Dendritic cell treated with granulocyte-macrophage colony-stimulating factor and Interleukin-4, amounts not matched to agents 40 ng/mL and 50 ng/mL, for 4 days (primary cell): ENCODE measurements around the gene HLCS.
"Not testable (repeated sequence)": the region's sequence is repeated elsewhere in the genome, so short reads cannot be mapped to it uniquely, and the experiment has no call there.

ENCODE experiments used
- H3K27ac Mint-ChIP-seq: one replicate; pipeline ENCODE4 v1.8.0; 2022; ENCODE audit warnings: mild to moderate bottlenecking, mixed read lengths
- H3K27me3 Mint-ChIP-seq: one replicate; pipeline ENCODE4 v1.8.0; 2022; ENCODE audit warnings: mild to moderate bottlenecking, mixed read lengths
- H3K36me3 Mint-ChIP-seq: one replicate; pipeline ENCODE4 v1.8.0; 2022; ENCODE audit warnings: low read depth, mixed read lengths
- H3K4me1 Mint-ChIP-seq: one replicate; pipeline ENCODE4 v1.8.0; 2022; ENCODE audit warnings: low read depth, mixed read lengths
- H3K4me3 Mint-ChIP-seq: one replicate; pipeline ENCODE4 v1.8.0; 2022; ENCODE audit warnings: mild to moderate bottlenecking, moderate library complexity, mixed read lengths
- H3K9me3 Mint-ChIP-seq: one replicate; pipeline ENCODE4 v1.8.0; 2022; ENCODE audit warnings: mixed read lengths
- intact Hi-C: fragments of 100-400 bp; cut with micrococcal nuclease; formaldehyde crosslinking; loops from one replicate; pipeline ENCODE4 v1.15.0; 2022

HLCS gene

DNA sequence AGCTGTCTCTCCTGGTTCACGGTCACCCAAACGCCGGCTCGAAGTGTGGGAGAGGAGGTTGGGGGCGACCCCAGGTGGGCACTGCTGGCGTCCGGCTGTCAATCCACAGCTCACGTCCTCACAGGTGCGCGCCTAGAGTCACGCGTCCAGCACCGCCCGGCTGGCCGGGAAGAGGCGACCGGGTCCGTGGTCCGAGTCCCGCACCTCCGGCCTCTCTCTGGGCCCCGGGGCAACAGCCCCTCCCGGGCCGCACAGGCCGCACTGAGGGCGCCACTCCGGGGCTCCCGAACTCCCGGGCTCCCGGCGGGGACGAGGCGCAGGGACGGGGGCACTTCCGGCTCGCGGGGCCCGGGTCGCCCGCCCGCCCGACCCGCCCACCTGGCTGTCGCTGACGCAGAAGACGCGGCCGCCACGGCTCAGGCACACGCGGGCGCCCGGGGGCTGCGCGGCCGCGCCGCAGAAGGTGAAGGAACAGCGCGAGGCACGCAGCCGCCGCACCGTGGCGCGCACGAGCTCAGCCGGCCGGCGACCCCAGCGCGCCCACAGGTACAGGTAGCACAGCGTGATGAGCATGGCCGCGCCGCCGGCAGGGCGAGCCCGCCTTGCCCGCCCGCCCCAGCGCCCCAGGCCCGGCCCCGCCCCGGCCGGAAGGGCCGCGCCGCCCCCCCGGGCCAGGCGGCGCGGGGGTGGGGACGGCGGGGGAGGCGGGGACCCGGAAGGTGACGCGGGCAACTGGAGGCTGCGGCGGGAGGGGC is at the start of gene HLCS:
TSS of gene HLCS (minus strand) at position 604 of the 755 bp plus-strand sequence. CDS start at position 573, 31 bp downstream.
- no peaks in the 10 kb centered on the region for H3K36me3 Mint-ChIP-seq
- no peaks in the 10 kb centered on the region for H3K9me3 Mint-ChIP-seq
- peaks cover 19% of the 10 kb centered on the region for H3K4me1 Mint-ChIP-seq
- H3K27ac Mint-ChIP-seq, result peak within 1 kb of the TSS; percentile 79
- peaks cover 8% of the 10 kb centered on the region for H3K27me3 Mint-ChIP-seq
- intact Hi-C loops, result no loop called here
- H3K4me3 Mint-ChIP-seq, result peak within 1 kb of the TSS; percentile 78

DNA sequence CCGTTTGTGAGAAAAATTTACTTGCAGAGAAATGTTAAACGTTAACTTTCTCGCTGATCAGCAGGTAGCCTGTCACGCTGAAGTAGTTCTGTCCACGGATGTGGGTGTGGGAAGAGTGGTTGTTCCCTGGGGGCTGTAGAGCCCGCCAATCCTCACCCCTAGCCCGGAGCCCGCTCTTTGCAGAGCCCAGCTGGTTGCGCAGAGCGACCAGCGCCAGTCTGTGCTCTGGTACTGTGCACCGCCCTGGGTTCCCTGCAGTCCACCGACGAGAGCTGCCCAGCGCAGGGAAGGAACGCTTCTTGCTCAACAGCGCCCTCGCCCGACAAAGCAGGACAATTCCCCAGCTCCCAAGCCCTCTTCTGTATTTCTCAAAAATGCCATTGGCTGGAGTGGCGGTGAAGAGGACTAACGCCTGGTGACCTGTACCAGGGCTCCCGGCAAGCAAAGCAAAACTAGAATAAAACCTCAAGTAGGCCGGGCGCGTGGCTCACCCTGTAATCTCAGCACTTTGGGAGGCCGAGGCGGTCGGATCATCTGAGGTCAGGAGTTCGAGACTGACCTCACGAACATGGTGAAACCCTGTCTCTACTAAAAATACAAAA is 43.4 kb upstream of the HLCS start:
- H3K4me3 Mint-ChIP-seq, result peak overlapping the region; percentile 52
- no peaks in the 10 kb centered on the region for H3K36me3 Mint-ChIP-seq
- peaks cover 57% of the 10 kb centered on the region for H3K27me3 Mint-ChIP-seq
- no peaks in the 10 kb centered on the region for H3K9me3 Mint-ChIP-seq
- H3K27ac Mint-ChIP-seq, result no peak overlapping the region
- peaks cover 7% of the 10 kb centered on the region for H3K4me1 Mint-ChIP-seq
- intact Hi-C loops, result loop anchor here (1.0 kb wide), 1 partner anchor 71 kb away; no protein-coding TSS in a partner anchor

DNA sequence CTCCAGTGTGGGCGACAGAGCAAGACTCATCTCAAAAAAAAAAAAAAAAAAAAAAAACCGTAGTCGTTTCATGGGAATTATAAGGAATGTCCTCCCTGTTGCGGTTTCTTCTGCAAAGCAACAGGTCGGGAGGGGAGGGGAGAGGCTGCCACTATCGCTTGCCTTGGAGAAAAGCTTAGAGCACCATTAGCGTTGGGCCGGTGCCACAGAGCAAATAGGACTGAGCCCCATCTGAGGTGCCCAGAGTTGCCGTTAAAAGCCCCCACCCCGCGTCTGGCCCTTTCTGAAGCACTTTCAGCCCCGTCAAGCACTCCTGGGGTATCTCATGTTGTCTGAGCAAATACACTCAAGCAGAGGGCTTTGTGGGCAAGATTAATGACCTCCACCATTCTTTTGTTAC is 42.3 kb upstream of the HLCS start:
- H3K27me3 Mint-ChIP-seq, result peaks cover 65% of the 10 kb centered on the region
- no peaks in the 10 kb centered on the region for H3K9me3 Mint-ChIP-seq
- no peak overlapping the region for H3K4me3 Mint-ChIP-seq
- intact Hi-C loops, result loop anchor here (1.0 kb wide), 1 partner anchor 69 kb away; no protein-coding TSS in a partner anchor
- H3K27ac Mint-ChIP-seq, result no peak overlapping the region
- H3K4me1 Mint-ChIP-seq, result peaks cover 7% of the 10 kb centered on the region
- no peaks in the 10 kb centered on the region for H3K36me3 Mint-ChIP-seq

DNA sequence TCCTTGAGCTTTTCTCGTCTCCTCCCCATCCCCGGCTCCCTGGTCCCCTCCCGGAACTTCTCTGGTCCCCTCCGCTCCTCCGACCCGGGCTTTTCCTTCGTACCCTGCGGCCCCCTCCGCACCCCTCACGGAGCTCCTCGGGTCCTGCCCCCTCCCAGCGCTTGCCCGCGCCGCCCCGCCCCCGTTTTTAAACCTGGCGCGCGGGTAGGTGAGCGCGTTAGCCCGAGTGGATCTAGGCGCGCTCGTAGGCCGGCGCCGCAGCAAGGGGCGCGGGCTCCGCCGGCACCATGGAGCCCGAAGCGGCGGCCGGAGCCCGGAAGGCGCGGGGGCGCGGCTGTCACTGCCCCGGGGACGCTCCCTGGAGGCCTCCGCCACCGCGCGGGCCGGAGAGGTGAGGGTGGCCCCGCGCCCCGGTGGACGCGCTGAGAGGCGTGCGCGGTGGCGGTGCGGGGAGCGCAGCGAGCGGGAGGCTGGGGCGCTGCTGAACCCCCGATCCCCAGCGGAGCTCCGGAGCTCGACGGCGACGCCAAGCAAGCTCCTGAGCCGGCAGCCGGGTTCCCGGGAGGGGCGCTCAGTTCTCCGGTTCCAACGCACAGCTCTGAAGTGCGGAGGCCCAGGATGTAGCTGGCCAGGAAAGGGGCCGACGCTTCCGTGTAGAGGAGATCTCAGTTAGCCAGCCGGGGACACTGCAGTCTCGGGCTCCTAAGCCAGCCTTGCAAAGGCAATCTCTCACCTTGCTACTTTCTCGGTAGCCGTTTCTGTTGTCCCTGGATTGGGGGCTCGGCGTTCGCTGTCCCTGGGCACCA is 40.2 kb upstream of the HLCS start, which contains the start of gene RIPPLY3:
TSS of gene RIPPLY3 (plus strand) at position 217 of the 806 bp plus-strand sequence. CDS start at position 288, 71 bp downstream.
- intact Hi-C loops, result no loop called here
- peaks cover 7% of the 10 kb centered on the region for H3K4me1 Mint-ChIP-seq
- H3K27ac Mint-ChIP-seq, result no peak within 1 kb of the TSS

DNA sequence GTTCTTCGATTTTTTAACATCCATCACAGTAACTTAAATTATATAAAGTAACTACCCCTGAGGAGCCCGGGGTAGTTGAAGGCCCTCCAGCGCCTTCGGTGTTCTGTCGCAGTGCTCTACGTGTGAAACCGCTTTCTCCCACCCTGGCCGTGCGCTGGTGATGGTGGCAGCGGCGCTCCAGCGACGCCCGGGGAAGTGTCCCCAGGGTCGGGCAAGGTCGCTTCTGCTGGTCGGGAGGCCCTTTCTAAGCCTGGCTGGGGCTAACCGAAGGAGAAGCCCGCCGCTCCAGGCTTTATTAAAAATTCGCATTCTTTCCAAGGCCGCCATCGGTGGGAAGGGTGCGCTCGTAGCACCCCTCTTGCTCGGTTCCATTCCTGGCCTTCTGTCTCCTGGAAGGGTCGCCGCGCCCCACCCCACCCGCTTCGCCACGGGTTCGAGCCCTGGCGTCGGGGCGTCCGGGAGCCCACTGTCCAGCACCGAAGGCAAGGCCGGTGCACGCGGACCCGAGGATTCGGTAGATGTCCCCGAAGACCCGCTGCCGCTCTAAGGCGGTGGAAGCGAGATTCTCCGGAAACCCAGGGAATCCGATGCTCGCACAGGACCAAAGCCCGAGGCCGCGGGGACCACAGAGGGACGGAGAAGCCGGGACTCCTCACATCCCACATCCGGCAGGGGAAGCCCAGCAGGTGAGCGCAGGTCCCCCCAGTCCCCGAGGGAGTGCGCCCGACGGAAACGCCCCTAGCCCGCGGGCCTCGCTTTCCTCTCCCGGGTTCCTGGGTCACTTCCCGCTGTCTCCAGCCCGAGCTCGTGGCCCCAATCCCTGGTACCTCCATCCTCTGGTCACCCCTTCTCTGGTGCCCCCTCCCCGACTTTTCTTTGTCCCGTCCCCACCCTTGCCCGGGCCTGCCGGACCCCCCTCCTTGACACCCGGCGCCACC is 39.3 kb upstream of the HLCS start:
- no peaks in the 10 kb centered on the region for H3K36me3 Mint-ChIP-seq
- H3K27me3 Mint-ChIP-seq, result peaks cover 62% of the 10 kb centered on the region
- H3K9me3 Mint-ChIP-seq, result no peaks in the 10 kb centered on the region
- intact Hi-C loops, result no loop called here
- no peak overlapping the region for H3K27ac Mint-ChIP-seq
- no peak overlapping the region for H3K4me3 Mint-ChIP-seq
- H3K4me1 Mint-ChIP-seq, result peaks cover 7% of the 10 kb centered on the region

More for the DNA sequence above, 40.2 kb upstream of the HLCS start, which contains the start of gene RIPPLY3:
- Mint-ChIP-seq H3K27me3 (peaks cover 62% of the 10 kb centered on the region), H3K9me3 (no peaks in the 10 kb centered on the region), H3K4me3 (peak within 1 kb of the TSS; percentile 23), H3K36me3 (no peaks in the 10 kb centered on the region)

DNA sequence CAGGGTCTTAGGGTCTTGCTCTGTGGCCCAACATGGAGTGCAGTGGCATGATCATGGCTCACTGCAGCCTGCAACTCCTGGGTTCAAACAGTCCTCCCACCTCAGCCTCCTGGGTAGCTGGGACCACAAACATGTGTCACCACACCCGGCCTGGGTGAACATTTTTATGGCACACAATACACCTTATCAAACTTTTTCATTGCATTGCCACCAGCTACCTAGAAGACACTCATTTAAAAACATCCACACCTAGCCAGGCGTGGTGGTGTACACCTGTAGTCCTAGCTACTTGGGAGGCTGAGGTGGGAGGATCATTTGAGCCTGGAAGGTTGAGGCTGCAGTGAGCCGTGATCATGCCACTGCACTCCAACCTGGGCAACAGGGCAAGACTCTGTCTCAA is 37.4 kb upstream of the HLCS start:
- H3K36me3 Mint-ChIP-seq, intact Hi-C loops, H3K27ac Mint-ChIP-seq, H3K9me3 Mint-ChIP-seq, H3K4me1 Mint-ChIP-seq, H3K4me3 Mint-ChIP-seq: not testable (repeated sequence)
- H3K27me3 Mint-ChIP-seq, result peaks cover 50% of the 10 kb centered on the region

DNA sequence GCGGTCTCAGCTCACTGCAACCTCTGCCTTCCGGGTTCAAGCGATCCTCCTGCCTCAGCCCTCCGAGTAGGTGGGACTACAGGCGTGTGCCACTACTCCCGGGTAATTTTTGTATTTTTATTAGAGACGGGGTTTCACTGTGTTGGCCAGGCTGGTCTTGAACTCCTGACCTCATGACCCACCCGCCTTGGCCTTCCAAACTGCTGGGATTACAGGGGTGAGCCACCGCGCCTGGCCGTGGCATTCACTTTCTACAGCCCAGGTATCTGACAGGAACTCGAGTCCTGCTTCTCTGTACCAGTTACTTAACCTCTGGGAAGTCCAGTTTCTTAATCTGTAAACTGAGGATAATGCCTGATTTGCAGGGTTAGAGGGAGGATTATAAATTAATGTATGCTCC is 36.4 kb upstream of the HLCS start:
- H3K9me3 Mint-ChIP-seq, H3K27ac Mint-ChIP-seq, H3K4me1 Mint-ChIP-seq, H3K36me3 Mint-ChIP-seq, H3K4me3 Mint-ChIP-seq, intact Hi-C loops: not testable (repeated sequence)
- peaks cover 40% of the 10 kb centered on the region for H3K27me3 Mint-ChIP-seq

DNA sequence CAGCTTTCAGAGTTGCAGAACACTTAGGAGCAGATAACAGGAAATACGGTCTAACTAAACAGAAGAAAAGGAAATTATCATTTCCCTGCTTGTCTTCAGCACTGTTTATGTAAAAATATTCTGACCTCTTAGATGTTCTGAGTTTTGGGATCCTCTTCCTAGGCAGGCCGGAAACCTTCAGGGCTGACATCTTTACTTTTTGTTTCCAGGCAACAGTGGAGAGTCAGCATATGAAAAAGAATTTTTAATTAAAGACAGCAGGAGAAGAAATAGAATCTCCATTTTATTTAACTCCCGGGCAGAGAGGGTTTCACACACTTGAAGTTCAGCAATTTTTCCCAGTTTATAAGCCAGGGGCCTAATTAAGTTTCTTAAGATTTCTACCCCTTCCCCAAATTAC is 35.0 kb upstream of the HLCS start:
- intact Hi-C loops, result no loop called here
- H3K27ac Mint-ChIP-seq, result no peak overlapping the region
- no peaks in the 10 kb centered on the region for H3K9me3 Mint-ChIP-seq
- no peak overlapping the region for H3K4me3 Mint-ChIP-seq
- no peaks in the 10 kb centered on the region for H3K36me3 Mint-ChIP-seq
- peaks cover 28% of the 10 kb centered on the region for H3K27me3 Mint-ChIP-seq
- H3K4me1 Mint-ChIP-seq, result no peaks in the 10 kb centered on the region

DNA sequence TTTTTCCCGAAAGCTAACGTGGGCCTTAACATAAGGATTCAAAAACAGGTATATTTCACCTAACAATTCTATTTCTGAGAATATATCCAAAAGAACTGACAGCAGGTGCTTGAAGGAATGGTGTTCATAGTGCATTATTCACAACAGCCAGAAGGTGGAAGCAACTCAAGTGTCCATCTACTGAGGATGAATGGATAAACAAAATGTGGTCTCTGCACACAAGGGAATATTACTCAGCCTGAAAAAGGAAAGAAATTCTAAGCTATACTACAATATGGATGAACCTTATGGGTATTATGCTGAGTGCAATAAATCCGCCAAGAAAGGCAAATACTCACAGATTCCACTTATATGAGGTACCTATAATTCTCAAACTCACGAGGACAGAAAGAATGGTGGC is 33.9 kb upstream of the HLCS start:
- Mint-ChIP-seq H3K4me1 (no peaks in the 10 kb centered on the region), H3K4me3 (no peak overlapping the region), H3K27ac (no peak overlapping the region), H3K9me3 (no peaks in the 10 kb centered on the region), H3K36me3 (no peaks in the 10 kb centered on the region), H3K27me3 (peaks cover 22% of the 10 kb centered on the region)
- intact Hi-C loops, result no loop called here

DNA sequence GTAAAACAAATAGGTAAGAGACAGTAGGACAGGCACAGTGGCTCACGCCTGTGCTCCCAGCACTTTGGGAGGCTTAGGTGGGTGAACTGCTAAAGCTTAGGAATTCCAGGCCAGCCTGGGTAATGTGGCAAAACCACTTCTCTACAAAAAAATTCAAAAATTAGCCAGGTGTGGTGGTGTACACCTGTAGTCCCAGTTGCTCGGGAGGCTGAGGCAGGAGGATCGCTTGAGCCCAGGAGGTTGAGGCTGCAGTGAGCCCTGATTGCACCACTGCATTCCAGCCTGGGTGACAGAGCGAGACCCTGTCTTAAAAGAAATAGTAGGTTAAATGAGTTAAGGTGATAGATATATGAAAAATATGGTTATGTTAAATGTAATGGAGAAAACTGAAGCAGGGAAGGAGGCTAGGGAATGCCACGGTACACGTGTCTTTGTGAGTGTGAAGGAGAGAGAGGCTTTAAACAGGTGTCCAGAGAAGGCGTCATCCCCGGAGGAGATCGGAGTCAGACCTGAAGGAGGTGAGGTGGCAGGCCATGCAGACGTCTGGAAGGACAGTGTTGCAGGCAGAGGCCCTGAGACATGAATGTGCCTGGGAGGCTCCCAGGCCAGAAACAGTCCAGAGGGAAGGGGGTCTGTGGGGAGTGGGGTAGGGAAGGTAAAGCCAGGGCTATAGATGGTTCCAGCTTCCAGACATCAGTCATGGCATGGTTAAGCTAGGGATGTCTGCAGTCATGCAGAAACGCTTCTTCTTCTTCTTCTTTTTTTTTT is 32.8 kb upstream of the HLCS start:
- H3K36me3 Mint-ChIP-seq, result no peaks in the 10 kb centered on the region
- H3K27ac Mint-ChIP-seq, result no peak overlapping the region
- no peak overlapping the region for H3K4me3 Mint-ChIP-seq

DNA sequence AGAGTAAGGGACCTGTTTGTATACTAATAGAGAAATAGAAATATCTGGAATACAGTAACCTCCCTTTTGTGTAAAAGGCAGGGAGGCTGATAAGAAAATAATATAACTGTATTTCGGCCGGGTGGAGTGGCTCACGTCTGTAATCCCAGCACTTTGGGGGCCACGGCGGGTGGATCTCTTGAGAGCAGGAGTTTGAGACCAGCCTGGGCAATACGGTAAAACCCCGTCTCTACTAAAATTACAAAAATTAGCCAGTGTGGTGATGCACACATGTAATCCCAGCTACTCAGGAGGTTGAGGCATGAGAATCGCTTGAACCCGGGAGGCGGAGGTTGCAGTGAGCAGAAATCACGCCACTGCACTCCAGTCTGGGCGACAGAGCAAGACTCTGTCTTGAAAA is 28.8 kb upstream of the HLCS start:
- intact Hi-C loops, H3K27ac Mint-ChIP-seq, H3K9me3 Mint-ChIP-seq, H3K4me3 Mint-ChIP-seq, H3K4me1 Mint-ChIP-seq, H3K36me3 Mint-ChIP-seq: not testable (repeated sequence)
- H3K27me3 Mint-ChIP-seq, result peaks cover 37% of the 10 kb centered on the region

More for the DNA sequence above, 32.8 kb upstream of the HLCS start:
- intact Hi-C loops, result no loop called here
- H3K4me1 Mint-ChIP-seq, result no peaks in the 10 kb centered on the region
- peaks cover 21% of the 10 kb centered on the region for H3K27me3 Mint-ChIP-seq
- no peaks in the 10 kb centered on the region for H3K9me3 Mint-ChIP-seq

DNA sequence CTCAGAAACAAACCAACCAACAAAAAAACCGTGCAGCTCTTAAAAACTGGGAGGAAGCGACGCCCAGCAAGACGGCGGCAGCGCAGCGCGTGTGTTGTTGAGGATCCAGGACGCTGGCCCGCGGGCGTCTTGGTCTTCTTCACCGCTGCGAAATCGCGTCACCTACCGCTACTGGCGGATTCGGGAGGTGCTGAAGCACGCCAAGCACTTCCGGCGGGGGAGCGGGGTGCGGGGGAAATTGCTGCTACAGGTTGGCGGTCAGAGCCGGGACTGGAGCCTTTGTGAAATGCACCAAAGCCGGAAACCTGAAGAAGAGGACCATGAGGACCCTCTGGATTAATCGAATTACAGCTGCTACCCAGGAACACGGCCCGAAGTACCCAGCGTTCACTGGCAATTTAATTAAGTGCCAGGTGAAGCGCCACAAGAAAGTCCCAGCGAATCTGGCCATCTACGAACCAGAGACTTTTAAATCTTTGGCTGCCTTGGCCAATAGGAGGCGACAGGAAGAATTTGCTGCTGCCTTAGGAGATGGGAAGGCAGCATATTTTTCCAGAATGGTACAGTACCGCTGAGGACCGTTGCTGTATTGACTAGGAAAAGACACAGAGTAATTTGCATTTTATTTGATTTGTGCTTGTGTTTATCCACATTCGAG is 28.2 kb upstream of the HLCS start:
- Mint-ChIP-seq H3K9me3 (no peaks in the 10 kb centered on the region), H3K27me3 (peaks cover 39% of the 10 kb centered on the region), H3K27ac (no peak overlapping the region), H3K36me3 (no peaks in the 10 kb centered on the region), H3K4me1 (peaks cover 6% of the 10 kb centered on the region), H3K4me3 (no peak overlapping the region)
- intact Hi-C loops, result loop anchor here (5.0 kb wide), 1 partner anchor 78 kb away; the partner anchor contains the start of genes PIGP and TTC3
